Sigmoid colon (tissue), 4 donors: ENCODE data around the gene TPGS1.

Source experiments
- CTCF ChIP-seq, 4 experiments: fragments of 450-650 bp in 3 of 4; fragments of 200-600 bp in 1 of 4; IDR thresholded peaks; one replicate each; pipeline ENCODE4 v1.5.1; 2016 to 2019; ENCODE audit warnings: antibody characterized with exemption in 4 of 4, mild to moderate bottlenecking in 3 of 4, moderate library complexity in 2 of 4
- EP300 ChIP-seq, 4 donors: sonication (generic); formaldehyde crosslinking; IDR thresholded peaks; one replicate each; pipeline ENCODE4 v1.6.1; 2017; ENCODE audit warnings: antibody characterized with exemption in 4 of 4
- POLR2A ChIP-seq, 2 donors: fragments of 450-650 bp; IDR thresholded peaks; one replicate each; pipeline ENCODE4 v1.6.1; 2016; ENCODE audit warnings: antibody characterized with exemption in 2 of 2, mild to moderate bottlenecking in 2 of 2, moderate library complexity in 2 of 2
- POLR2AphosphoS5 ChIP-seq, 4 donors: sonication (generic); formaldehyde crosslinking; IDR thresholded peaks; one replicate each; pipeline ENCODE4 v1.6.1; 2017; ENCODE audit warnings: antibody characterized with exemption in 4 of 4

DNA sequence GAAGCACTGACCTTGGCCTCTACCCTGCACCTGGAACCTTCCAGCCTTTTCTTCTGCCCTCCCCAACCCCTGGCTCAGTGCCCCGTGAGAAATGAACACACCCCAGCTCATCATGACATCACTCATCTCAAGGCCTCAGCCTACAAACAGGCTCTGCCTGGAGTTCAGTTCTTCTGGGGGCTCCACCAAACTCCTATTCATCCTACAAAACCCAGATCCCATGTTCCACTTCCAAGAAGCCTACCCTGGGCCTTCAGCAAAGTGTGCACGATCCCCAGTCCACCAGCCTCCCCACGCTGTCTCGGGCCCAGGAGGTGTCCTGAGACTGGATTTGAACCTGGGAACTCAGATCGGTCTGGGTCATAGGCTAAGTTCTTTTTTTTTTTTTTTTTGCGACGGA is 37.5 kb upstream of the TPGS1 start:
- TF ChIP-seq EP300 (IDR thresholded peaks at IDR 0.05) (no peak), CTCF (IDR thresholded peaks at IDR 0.05) (no peak), POLR2A (IDR thresholded peaks at IDR 0.05) (no peak), POLR2AphosphoS5 (IDR thresholded peaks at IDR 0.05) (no peak)
